ENCODE results near the gene FAM163A. TPM values are rescaled to one million over a fixed set of nuclear protein-coding genes. Genes with fewer than 3 reads are reported as not detected.

FAM163A gene
- polyA plus RNA-seq, 3 donors: not detected

DNA sequence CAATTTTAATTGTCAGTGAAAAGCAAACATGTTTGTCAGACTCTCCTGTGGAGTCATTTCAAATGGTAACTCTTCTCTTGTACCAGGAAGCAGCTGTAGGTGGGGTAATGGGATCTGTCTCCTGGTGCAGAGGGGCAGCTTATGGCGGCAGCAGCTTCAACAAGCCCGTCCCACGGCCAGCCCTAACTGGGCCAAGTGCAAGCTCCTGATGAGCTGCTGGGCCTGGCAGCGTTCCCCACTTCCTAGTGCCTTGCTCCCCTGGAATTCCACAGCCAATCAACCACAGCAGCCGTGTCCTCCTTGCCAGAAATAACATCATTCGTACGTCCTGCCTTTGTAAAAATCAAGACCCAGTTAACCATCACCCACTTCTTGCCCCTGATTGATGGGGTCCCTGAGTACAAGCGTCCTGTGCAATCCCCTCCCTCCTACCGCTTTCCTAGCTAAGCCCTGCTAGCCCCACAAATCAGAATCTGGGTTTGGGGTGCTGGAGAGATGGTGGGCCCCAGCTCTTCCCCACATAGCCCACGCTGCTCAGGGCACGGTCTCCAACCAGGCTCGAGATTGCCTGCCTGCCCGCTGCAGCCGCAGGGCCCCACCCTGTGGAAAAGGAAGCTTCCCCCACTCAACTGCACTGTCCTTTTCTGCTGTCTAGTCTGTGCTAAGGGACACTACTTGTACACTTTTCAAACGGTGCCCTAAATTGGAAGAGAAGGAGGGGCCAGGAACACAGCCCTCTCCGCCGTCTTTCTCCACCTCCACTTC lies 73.3 kb downstream of the FAM163A start:
- Histone ChIP-seq H4K20me1 (ENCODE audit: insufficient read depth, low read length) (no peaks in the 10 kb centered on the region), H3K9ac (ENCODE audit: insufficient read depth, low read length, poor library complexity, severe bottlenecking) (no peak overlapping the region), H3K27ac (ENCODE audit: low read depth in 1 of 2, low read length in 2 of 2) (no peak overlapping the region), H3K9me3 (replicated peaks in 1 of 2; ENCODE audit: control insufficient read depth in 1 of 2, insufficient read depth in 1 of 2, low read length in 2 of 2) (no peaks in the 10 kb centered on the region), H3K4me2 (replicated peaks; ENCODE audit: extremely low read depth, low read length, poor library complexity, severe bottlenecking) (peak overlapping the region; percentile 86), H3K79me2 (ENCODE audit: insufficient read depth, low read length) (no peaks in the 10 kb centered on the region), H2AFZ (ENCODE audit: insufficient read depth, low read depth, low read length, poor library complexity, severe bottlenecking) (no peak overlapping the region), H3K36me3 (replicated peaks in 1 of 2; ENCODE audit: control insufficient read depth in 1 of 2, insufficient read depth in 2 of 2, low read length in 2 of 2) (no peaks in the 10 kb centered on the region), H3K4me3 (replicated peaks in 1 of 3; ENCODE audit: low read depth in 2 of 3, low read length in 3 of 3) (no peak overlapping the region), H3K4me1 (ENCODE audit: control insufficient read depth in 1 of 2, insufficient read depth in 2 of 2, low read length in 2 of 2) (peaks cover 11 to 18% of the 10 kb centered on the region in 2 donors), H3K27me3 (ENCODE audit: control insufficient read depth in 2 of 2, insufficient read depth in 2 of 2, low read length in 2 of 2) (peaks cover 0 to 2% of the 10 kb centered on the region in 2 donors)
- 89% methylated on average over 7 of the region's 17 CpGs for WGBS (ENCODE audit: insufficient coverage)
- H3K36me3 Mint-ChIP-seq: no peaks in the 10 kb centered on the region
- peaks cover 0 to 2% (median 0%) of the 10 kb centered on the region in 7 donors for H3K9me3 Mint-ChIP-seq
- peak overlapping the region in 1 of 2 donors; percentile 21 for H3K4me3 Mint-ChIP-seq
- TF ChIP-seq, protein P1, sequence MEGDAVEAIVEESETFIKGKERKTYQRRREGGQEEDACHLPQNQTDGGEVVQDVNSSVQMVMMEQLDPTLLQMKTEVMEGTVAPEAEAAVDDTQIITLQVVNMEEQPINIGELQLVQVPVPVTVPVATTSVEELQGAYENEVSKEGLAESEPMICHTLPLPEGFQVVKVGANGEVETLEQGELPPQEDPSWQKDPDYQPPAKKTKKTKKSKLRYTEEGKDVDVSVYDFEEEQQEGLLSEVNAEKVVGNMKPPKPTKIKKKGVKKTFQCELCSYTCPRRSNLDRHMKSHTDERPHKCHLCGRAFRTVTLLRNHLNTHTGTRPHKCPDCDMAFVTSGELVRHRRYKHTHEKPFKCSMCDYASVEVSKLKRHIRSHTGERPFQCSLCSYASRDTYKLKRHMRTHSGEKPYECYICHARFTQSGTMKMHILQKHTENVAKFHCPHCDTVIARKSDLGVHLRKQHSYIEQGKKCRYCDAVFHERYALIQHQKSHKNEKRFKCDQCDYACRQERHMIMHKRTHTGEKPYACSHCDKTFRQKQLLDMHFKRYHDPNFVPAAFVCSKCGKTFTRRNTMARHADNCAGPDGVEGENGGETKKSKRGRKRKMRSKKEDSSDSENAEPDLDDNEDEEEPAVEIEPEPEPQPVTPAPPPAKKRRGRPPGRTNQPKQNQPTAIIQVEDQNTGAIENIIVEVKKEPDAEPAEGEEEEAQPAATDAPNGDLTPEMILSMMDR (IDR thresholded peaks at IDR 0.05): no peak
- H3K27ac Mint-ChIP-seq: no peak overlapping the region
- DNase-seq: no peak
- H3K4me1 Mint-ChIP-seq: peaks cover 29% of the 10 kb centered on the region
- intact Hi-C loops (cut with micrococcal nuclease): loop anchor here in 1 of 2 donors (5.0 kb wide), 1 partner anchor 109 kb away; no protein-coding TSS in a partner anchor
- peaks cover 15 to 22% (median 19%) of the 10 kb centered on the region in 3 donors for H3K27me3 Mint-ChIP-seq (ENCODE audit: low read depth in 3 of 3)

DNA sequence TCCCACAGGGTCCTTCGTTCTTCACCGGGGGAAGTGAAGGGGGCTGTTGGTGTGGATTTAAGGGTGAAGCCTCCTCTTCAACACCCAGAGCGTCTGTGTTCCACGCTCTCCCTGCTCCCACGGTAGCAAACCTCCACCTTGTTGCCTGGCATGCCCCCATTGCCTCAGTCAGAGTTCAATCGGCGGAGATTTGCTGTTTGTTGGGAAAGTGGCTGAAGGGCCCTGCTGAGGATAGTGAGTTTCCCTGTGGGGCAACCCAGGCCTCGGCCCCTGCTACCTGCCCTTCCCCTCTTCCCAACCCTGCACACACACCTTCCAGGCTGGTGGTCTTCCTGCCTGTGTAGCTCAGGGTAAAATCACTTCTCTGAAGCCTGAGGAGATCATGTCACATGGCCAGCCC lies 74.0 kb downstream of the FAM163A start:
- no peak for DNase-seq
- no peak overlapping the region for H3K4me2 ChIP-seq (replicated peaks; ENCODE audit: extremely low read depth, low read length, poor library complexity, severe bottlenecking)
- H2AFZ ChIP-seq (ENCODE audit: insufficient read depth, low read depth, low read length, poor library complexity, severe bottlenecking): no peak overlapping the region
- TF ChIP-seq, protein P1 (IDR thresholded peaks at IDR 0.05): no peak
- H3K9me3 Mint-ChIP-seq: peaks cover 0 to 2% (median 0%) of the 10 kb centered on the region in 7 donors
- peaks cover 11 to 18% of the 10 kb centered on the region in 2 donors for H3K4me1 ChIP-seq (ENCODE audit: control insufficient read depth in 1 of 2, insufficient read depth in 2 of 2, low read length in 2 of 2)
- peaks cover 29% of the 10 kb centered on the region for H3K4me1 Mint-ChIP-seq
- H3K36me3 ChIP-seq (replicated peaks in 1 of 2; ENCODE audit: control insufficient read depth in 1 of 2, insufficient read depth in 2 of 2, low read length in 2 of 2): no peaks in the 10 kb centered on the region
- no peak overlapping the region for H3K27ac Mint-ChIP-seq
- H3K4me3 ChIP-seq (replicated peaks in 1 of 3; ENCODE audit: low read depth in 2 of 3, low read length in 3 of 3): no peak overlapping the region
- H3K9ac ChIP-seq (ENCODE audit: insufficient read depth, low read length, poor library complexity, severe bottlenecking): no peak overlapping the region
- H3K9me3 ChIP-seq (replicated peaks in 1 of 2; ENCODE audit: control insufficient read depth in 1 of 2, insufficient read depth in 1 of 2, low read length in 2 of 2): no peaks in the 10 kb centered on the region
- H3K27me3 ChIP-seq (ENCODE audit: control insufficient read depth in 2 of 2, insufficient read depth in 2 of 2, low read length in 2 of 2): peaks cover 0 to 2% of the 10 kb centered on the region in 2 donors
- H3K4me3 Mint-ChIP-seq: no peak overlapping the region
- no peaks in the 10 kb centered on the region for H4K20me1 ChIP-seq (ENCODE audit: insufficient read depth, low read length)
- intact Hi-C loops (cut with micrococcal nuclease): loop anchor here in 1 of 2 donors (5.0 kb wide), 1 partner anchor 110 kb away; no protein-coding TSS in a partner anchor
- H3K79me2 ChIP-seq (ENCODE audit: insufficient read depth, low read length): no peaks in the 10 kb centered on the region
- H3K27ac ChIP-seq (ENCODE audit: low read depth in 1 of 2, low read length in 2 of 2): no peak overlapping the region
- no peaks in the 10 kb centered on the region for H3K36me3 Mint-ChIP-seq
- no CpG with 5 or more reads among the region's 8 CpGs for WGBS (ENCODE audit: insufficient coverage)
- H3K27me3 Mint-ChIP-seq (ENCODE audit: low read depth in 3 of 3): peaks cover 15 to 20% (median 19%) of the 10 kb centered on the region in 3 donors
